ES-I3 (cell line): ENCODE data around the gene CALM1.

ENCODE experiments used
- H3K36me3 ChIP-seq: 2 replicates; pipeline ENCODE4 v1.6.1; 2013; ENCODE audit warnings: mild to moderate bottlenecking, low read length, control low read depth, moderate library complexity; ENCODE audit not compliant: insufficient read depth
- H3K4me1 ChIP-seq: 2 replicates; pipeline ENCODE4 v1.6.1; 2013; ENCODE audit warnings: mild to moderate bottlenecking, control low read depth, low read length; ENCODE audit not compliant: insufficient read depth
- H3K9ac ChIP-seq: 2 replicates; pipeline ENCODE4 v1.6.1; 2013; ENCODE audit warnings: low read depth, mild to moderate bottlenecking, low read length, moderate library complexity
- H3K9me3 ChIP-seq: 2 replicates; pipeline ENCODE4 v1.6.1; 2013; ENCODE audit warnings: mild to moderate bottlenecking, low read length, moderate library complexity; ENCODE audit not compliant: control insufficient read depth, insufficient read depth

The CALM1 gene

GRCh38 chr14:90397425-90398314 lies 841 bp downstream of the CALM1 start:
- Histone ChIP-seq H3K9ac (peak overlapping the region; percentile 69), H3K4me1 (peaks cover 7% of the 10 kb centered on the region), H3K36me3 (peaks cover 21% of the 10 kb centered on the region), H3K9me3 (no peaks in the 10 kb centered on the region)

GRCh38 chr14:90398315-90398839 lies 1.5 kb downstream of the CALM1 start:
- peaks cover 28% of the 10 kb centered on the region for H3K36me3 ChIP-seq
- H3K9ac ChIP-seq: peak overlapping the region; percentile 55
- no peaks in the 10 kb centered on the region for H3K9me3 ChIP-seq
- peaks cover 7% of the 10 kb centered on the region for H3K4me1 ChIP-seq

GRCh38 chr14:90398841-90399540 lies 2.2 kb downstream of the CALM1 start:
- Histone ChIP-seq H3K4me1 (peaks cover 7% of the 10 kb centered on the region), H3K9ac (peak overlapping the region; percentile 55), H3K36me3 (peaks cover 32% of the 10 kb centered on the region), H3K9me3 (no peaks in the 10 kb centered on the region)

DNA sequence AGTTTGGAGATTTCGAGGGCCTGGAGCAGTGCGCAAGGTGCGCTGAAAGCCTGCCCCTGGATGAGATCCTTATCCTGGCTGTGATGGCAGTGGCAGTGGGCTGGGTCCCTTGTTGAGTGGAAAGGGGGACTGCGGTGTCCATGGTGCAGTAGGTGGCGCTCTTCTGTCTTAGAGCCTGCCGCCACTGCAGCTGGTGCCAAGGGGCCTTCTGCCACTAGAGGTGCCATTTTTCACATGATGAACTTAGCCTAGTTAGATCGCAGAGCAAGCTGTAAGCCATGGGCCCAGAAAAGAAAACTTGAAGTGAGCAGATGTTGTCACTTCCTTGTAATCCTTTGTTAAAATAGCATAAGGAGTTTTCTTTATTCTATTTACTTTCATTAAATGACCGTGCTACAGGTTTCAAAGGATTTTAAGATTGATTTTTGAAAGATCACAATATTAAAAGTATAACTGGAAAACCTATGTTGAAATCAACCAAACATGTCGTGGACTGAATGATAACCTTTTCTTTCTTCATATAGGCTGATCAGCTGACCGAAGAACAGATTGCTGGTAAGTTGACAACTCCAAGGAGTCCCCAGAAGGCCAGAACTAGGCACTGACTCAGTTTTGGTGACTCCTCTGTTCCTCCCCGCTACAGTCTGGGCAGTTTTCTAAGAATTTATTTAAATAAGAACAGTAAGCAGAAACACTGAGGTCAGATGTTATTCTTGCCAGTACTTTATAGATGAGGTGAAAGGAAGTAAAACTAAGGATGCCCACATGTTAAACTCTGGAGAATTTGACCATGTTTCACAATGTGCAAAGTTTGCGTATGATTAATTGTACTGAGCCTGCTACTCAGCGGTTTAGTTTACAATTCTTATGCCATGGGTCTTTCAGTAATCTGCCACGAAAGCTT lies 3.0 kb downstream of the CALM1 start:
- Histone ChIP-seq H3K4me1 (peaks cover 7% of the 10 kb centered on the region), H3K9ac (no peak overlapping the region), H3K36me3 (peaks cover 37% of the 10 kb centered on the region), H3K9me3 (no peaks in the 10 kb centered on the region)

DNA sequence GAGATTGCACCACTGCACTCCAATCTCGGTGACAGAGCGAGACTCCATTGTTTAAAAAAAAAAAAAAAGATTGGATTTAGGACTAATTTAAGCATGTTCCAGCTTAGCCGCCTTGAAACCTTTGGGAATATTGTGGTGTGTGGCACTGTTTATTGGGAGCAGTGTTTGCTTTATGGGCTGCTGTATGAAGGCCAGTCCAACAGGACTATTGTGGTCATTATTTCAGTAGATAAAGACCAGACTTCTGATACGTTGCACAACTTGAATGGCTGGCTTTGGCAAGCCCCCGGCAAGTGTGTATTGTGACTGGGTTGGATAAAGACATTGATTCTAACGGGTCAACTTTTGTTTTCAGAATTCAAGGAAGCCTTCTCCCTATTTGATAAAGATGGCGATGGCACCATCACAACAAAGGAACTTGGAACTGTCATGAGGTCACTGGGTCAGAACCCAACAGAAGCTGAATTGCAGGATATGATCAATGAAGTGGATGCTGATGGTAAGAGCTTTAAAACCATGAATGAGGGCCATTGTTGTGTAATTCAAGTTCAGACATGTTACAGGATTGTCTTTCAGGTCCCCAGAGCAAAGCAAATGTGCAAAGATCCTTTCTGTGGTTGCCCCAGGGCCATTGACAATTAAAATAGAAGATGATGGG lies 4.2 kb downstream of the CALM1 start:
- H3K9ac ChIP-seq: no peak overlapping the region
- peaks cover 7% of the 10 kb centered on the region for H3K4me1 ChIP-seq
- peaks cover 43% of the 10 kb centered on the region for H3K36me3 ChIP-seq
- H3K9me3 ChIP-seq: no peaks in the 10 kb centered on the region

GRCh38 chr14:90402016-90402415 lies 5.2 kb downstream of the CALM1 start:
- Histone ChIP-seq H3K36me3 (peaks cover 43% of the 10 kb centered on the region), H3K9me3 (no peaks in the 10 kb centered on the region), H3K4me1 (peaks cover 7% of the 10 kb centered on the region), H3K9ac (no peak overlapping the region)

- Histone ChIP-seq H3K9ac (no peak overlapping the region), H3K4me1 (peaks cover 7% of the 10 kb centered on the region), H3K36me3 (peaks cover 43% of the 10 kb centered on the region), H3K9me3 (no peaks in the 10 kb centered on the region)
Observed at GRCh38 chr14:90403065-90403464, 6.2 kb downstream of the CALM1 start.

- peaks cover 42% of the 10 kb centered on the region for H3K36me3 ChIP-seq
- no peaks in the 10 kb centered on the region for H3K9me3 ChIP-seq
- no peak overlapping the region for H3K9ac ChIP-seq
- H3K4me1 ChIP-seq: peaks cover 3% of the 10 kb centered on the region; the same call in 1 of the 2 replicates
Observed at GRCh38 chr14:90405101-90405500, 8.3 kb downstream of the CALM1 start.

GRCh38 chr14:90405755-90406154 lies 8.9 kb downstream of the CALM1 start:
- H3K4me1 ChIP-seq: no peaks in the 10 kb centered on the region
- no peak overlapping the region for H3K9ac ChIP-seq
- peaks cover 37% of the 10 kb centered on the region for H3K36me3 ChIP-seq
- no peaks in the 10 kb centered on the region for H3K9me3 ChIP-seq

DNA sequence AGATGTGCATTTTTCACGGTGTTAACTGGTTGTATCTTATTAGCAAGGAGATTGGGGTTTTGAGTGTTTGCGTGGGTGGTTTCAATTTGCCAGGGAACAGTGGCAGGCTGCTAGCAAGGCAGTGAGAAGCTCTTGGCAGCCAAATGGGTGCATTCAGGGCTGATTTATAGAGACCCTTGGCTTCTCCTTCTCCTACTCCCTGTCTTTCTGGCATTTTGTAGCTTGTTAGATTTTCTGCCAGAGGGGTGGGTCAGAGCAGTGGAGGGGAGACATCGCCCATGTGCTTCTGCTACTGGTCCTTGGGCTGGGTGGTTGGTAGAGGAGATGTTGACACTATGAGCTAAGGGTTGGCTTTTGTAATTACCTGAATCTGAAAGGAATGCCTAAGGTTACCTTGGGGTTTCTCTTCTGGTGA lies 9.6 kb downstream of the CALM1 start:
- Histone ChIP-seq H3K9ac (no peak overlapping the region), H3K36me3 (peaks cover 33% of the 10 kb centered on the region)

DNA sequence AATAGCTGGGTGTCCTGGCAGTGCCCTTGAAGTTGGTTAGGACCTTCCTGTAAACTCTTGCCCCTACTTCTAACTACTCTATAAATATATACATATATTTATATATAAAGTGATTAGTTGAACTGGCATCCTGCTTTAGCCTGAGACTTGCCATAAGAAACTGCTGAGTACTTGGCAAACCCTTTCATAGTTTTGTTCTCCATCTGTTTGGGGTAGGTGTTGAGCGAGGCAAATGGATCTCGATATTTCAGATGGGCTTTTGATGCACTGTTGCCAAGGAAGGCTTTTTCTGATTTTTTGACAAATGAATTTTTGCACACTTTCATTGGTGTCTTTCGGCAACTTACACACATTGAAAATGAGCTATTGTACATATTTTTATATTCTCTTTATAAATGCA lies 10.4 kb downstream of the CALM1 start:
- H3K9me3 ChIP-seq: no peaks in the 10 kb centered on the region
- H3K9ac ChIP-seq: no peak overlapping the region
- peaks cover 27% of the 10 kb centered on the region for H3K36me3 ChIP-seq
- no peaks in the 10 kb centered on the region for H3K4me1 ChIP-seq

More for the DNA sequence above, 9.6 kb downstream of the CALM1 start:
- no peaks in the 10 kb centered on the region for H3K9me3 ChIP-seq
- H3K4me1 ChIP-seq: no peaks in the 10 kb centered on the region

DNA sequence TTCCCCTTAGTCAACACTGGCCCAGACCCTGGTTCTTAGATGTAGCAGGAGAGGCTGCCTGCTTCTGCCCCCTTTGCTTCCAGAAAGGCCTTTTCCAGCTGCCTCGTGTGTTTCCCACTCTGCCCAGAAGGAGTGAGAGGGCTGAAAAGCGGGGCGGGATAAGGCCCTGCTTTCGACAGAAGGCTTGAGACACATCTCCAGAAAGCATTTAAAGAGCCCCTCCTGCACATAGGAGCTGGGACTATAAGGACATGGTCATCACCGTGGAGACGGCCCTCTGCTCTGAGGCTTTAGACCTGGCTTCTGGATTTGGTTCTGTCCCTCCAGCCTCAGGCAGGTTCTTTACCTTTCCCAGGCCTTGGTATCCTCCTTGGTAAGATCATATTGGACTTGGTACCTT lies 11.9 kb downstream of the CALM1 start:
- H3K9me3 ChIP-seq: no peaks in the 10 kb centered on the region
- peaks cover 12% of the 10 kb centered on the region for H3K36me3 ChIP-seq
- H3K9ac ChIP-seq: no peak overlapping the region
- H3K4me1 ChIP-seq: no peaks in the 10 kb centered on the region

GRCh38 chr14:90409209-90409730 lies 12.4 kb downstream of the CALM1 start:
- H3K9me3 ChIP-seq: no peaks in the 10 kb centered on the region
- no peak overlapping the region for H3K9ac ChIP-seq
- no peaks in the 10 kb centered on the region for H3K4me1 ChIP-seq
- H3K36me3 ChIP-seq: peaks cover 8% of the 10 kb centered on the region
